Caco-2 (cell line): Measurements from ENCODE around the gene VTI1A. TPM values are rescaled to one million over a fixed set of nuclear protein-coding genes. Genes with fewer than 3 reads are reported as not detected.

Source experiments
- BruUV-seq: library from RNA; stranded (reverse); fragments of 400-500 nt; replicated peaks from 2 replicates; lab custom pipeline; 2021; lab: Mats Ljungman, UMichigan
- CTCF ChIA-PET: fragments of 300-600 bp; sonication (Branson Sonifier 250); formaldehyde crosslinking; loops from one replicate; lab custom pipeline; 2022; ENCODE audit warnings: antibody characterized with exemption; lab: Charles Lee
- POLR2A ChIA-PET: fragments of 300-600 bp; sonication (Branson Sonifier 250); formaldehyde crosslinking; loops from one replicate; lab custom pipeline; 2022; ENCODE audit warnings: antibody characterized with exemption; lab: Charles Lee
- DNase-seq, 2 experiments: peaks; one replicate each; pipeline versions ENCODE4 v3.0.0 to v3.0.0-alpha.2; 2020 to 2022
- H3K27me3 ChIP-seq: replicated peaks from 2 replicates; pipeline ENCODE4 v1.6.0; 2011; ENCODE audit warnings: low read length; ENCODE audit not compliant: control insufficient read depth, insufficient read depth
- H3K36me3 ChIP-seq: 2 replicates; pipeline ENCODE4 v1.5.1; 2011; ENCODE audit warnings: low read length; ENCODE audit not compliant: control insufficient read depth, insufficient read depth
- H3K4me1 ChIP-seq: fragments of 250-450 bp; sonication (Bioruptor Pico); 2 replicates; pipeline ENCODE4 v1.5.1; 2020; ENCODE audit warnings: mild to moderate bottlenecking
- H3K4me3 ChIP-seq: 2 replicates; pipeline ENCODE4 v1.5.1; 2011; ENCODE audit warnings: low read depth, mild to moderate bottlenecking, control low read depth, low read length
- H3K9me3 ChIP-seq: fragments of 250-450 bp; sonication (Bioruptor Pico); 2 replicates; pipeline ENCODE4 v1.5.1; 2020; ENCODE audit warnings: mild to moderate bottlenecking, moderate library complexity
- H3K27ac Mint-ChIP-seq: one replicate; pipeline ENCODE4 v1.8.0; 2022; ENCODE audit warnings: mixed read lengths; ENCODE audit not compliant: unreplicated experiment
- H3K27me3 Mint-ChIP-seq: one replicate; pipeline ENCODE4 v1.8.0; 2022; ENCODE audit warnings: mixed read lengths; ENCODE audit not compliant: insufficient read depth, unreplicated experiment
- H3K36me3 Mint-ChIP-seq: one replicate; pipeline ENCODE4 v1.8.0; 2022; ENCODE audit warnings: mild to moderate bottlenecking, mixed read lengths; ENCODE audit not compliant: insufficient read depth, unreplicated experiment
- H3K4me1 Mint-ChIP-seq: one replicate; pipeline ENCODE4 v1.8.0; 2022; ENCODE audit warnings: low read depth, mixed read lengths; ENCODE audit not compliant: unreplicated experiment
- H3K4me3 Mint-ChIP-seq: one replicate; pipeline ENCODE4 v1.8.0; 2022; ENCODE audit warnings: mild to moderate bottlenecking, moderate library complexity, mixed read lengths; ENCODE audit not compliant: unreplicated experiment
- H3K9me3 Mint-ChIP-seq: one replicate; pipeline ENCODE4 v1.8.0; 2022; ENCODE audit warnings: mixed read lengths; ENCODE audit not compliant: unreplicated experiment
- CTCF ChIP-seq, 2 experiments: fragments of 200-600 bp in 1 of 2; IDR thresholded peaks; 1 replicate in 1 of 2; 2 replicates in 1 of 2; pipeline versions ENCODE4 v1.5.1 to v1.8.0; 2011 to 2022; ENCODE audit warnings: antibody characterized with exemption in 1 of 2, control low read depth in 1 of 2, inconsistent platforms in 1 of 2, low read depth in 1 of 2, low read length in 1 of 2, mild to moderate bottlenecking in 1 of 2, moderate library complexity in 1 of 2; ENCODE audit not compliant: insufficient read depth in 1 of 2, severe bottlenecking in 1 of 2, unreplicated experiment in 1 of 2
- intact Hi-C: fragments of 100-400 bp; cut with micrococcal nuclease; formaldehyde crosslinking; loops from one replicate; pipeline ENCODE4 v1.10.0; 2022; ENCODE audit not compliant: unreplicated experiment
- total RNA-seq: library from RNA; stranded (reverse); gene quantifications from 2 replicates; pipeline ENCODE4 v1.2.3, GENCODE V29; 2022

The VTI1A gene
- total RNA-seq, 1 experiment from 2014 or later, result 45.6 TPM

DNA sequence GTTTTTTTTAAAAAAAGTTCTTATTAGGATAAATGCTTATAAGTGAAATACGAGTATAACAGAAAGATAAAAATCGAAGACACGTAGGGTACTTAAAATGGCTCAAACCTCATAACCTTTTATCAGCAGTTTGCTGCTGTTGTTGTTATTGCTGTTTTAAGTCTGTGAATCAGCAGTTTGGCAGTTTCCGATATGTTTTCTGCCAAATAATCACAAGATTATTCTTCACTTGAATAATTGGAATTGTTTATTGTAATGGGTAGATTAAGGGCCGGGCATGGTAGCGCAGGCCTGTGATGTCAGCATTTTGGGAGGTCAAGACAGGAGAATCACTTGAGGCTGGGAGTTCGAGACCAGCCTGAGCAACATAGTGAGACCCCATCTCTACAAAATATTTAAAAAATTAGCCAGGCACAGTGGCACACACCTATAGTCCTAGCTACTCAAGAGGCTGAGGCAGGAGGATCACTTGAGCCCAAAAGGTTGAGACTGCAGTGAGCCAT lies 177.6 kb downstream of the VTI1A start:
- intact Hi-C loops, result no loop called here
- Mint-ChIP-seq H3K4me3 (no peak overlapping the region), H3K4me1 (no peaks in the 10 kb centered on the region), H3K36me3 (no peaks in the 10 kb centered on the region), H3K9me3 (no peaks in the 10 kb centered on the region), H3K27me3 (no peaks in the 10 kb centered on the region), H3K27ac (no peak overlapping the region)
- TF ChIP-seq CTCF (IDR thresholded peaks at IDR 0.05; ENCODE audit: insufficient read depth in 1 of 2, low read depth in 1 of 2, low read length in 1 of 2, severe bottlenecking in 1 of 2, unreplicated experiment in 1 of 2), result no peak
- POLR2A ChIA-PET, result no interaction called here
- Histone ChIP-seq H3K4me3 (no peak overlapping the region), H3K27me3 (no peaks in the 10 kb centered on the region), H3K9me3 (no peaks in the 10 kb centered on the region), H3K36me3 (no peaks in the 10 kb centered on the region), H3K4me1 (no peaks in the 10 kb centered on the region)
- BruUV-seq, result no TSS peak
- CTCF ChIA-PET, result no interaction called here
- DNase-seq, result no peak

DNA sequence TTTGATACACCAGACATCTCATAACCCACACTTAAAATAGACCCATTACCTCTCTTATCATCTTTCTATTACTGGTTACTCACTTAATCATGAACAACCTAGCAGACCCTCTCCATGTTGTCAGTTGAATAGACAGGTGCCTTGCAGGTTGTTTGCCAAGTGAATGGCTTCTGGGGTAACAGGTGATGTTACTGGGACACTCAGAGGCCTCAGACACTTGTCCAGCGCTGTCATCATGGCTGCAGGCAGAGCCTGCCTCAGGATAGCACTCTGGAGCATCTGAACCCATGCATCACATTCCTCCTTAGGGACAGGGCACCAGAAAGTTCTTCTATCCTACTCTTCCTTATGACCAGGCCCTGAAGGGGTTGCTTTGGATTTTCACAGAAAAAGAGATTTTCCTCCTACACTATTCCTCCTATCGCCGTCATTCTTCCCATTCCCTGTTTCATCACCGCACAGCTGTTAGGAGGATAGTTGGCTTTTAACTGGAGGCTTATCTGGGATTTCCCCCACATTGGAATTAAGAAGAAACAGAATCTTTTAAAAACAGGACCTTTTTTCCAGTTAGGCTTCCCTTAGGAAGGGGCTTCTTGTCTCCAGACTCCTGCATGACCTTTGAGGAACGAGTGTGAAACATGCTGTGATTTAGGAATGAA lies 182.1 kb downstream of the VTI1A start:
- peaks cover 30% of the 10 kb centered on the region for H3K4me1 Mint-ChIP-seq
- POLR2A ChIA-PET, result no interaction called here

More for the DNA sequence above, 182.1 kb downstream of the VTI1A start:
- no peak for TF ChIP-seq CTCF (IDR thresholded peaks at IDR 0.05; ENCODE audit: insufficient read depth in 1 of 2, low read depth in 1 of 2, low read length in 1 of 2, severe bottlenecking in 1 of 2, unreplicated experiment in 1 of 2)
- Mint-ChIP-seq H3K36me3 (no peaks in the 10 kb centered on the region), H3K9me3 (no peaks in the 10 kb centered on the region), H3K27me3 (no peaks in the 10 kb centered on the region), H3K4me3 (no peak overlapping the region), H3K27ac (no peak overlapping the region)
- H3K36me3 ChIP-seq, result no peaks in the 10 kb centered on the region; the same call in 1 of the 2 replicates
- intact Hi-C loops, result no loop called here
- BruUV-seq, result no TSS peak
- H3K4me3 ChIP-seq, result no peak overlapping the region
- no peaks in the 10 kb centered on the region for H3K9me3 ChIP-seq
- H3K27me3 ChIP-seq, result no peaks in the 10 kb centered on the region
- peaks cover 20% of the 10 kb centered on the region for H3K4me1 ChIP-seq
- no peak for DNase-seq
- CTCF ChIA-PET, result no interaction called here
